Measurements from ENCODE around the gene MAP3K20. TPM values are rescaled to one million over a fixed set of nuclear protein-coding genes. Genes with fewer than 3 reads are reported as not detected.

MAP3K20 gene
- total RNA-seq, 2 donors from 2014 or later = 138 to 167 TPM

DNA sequence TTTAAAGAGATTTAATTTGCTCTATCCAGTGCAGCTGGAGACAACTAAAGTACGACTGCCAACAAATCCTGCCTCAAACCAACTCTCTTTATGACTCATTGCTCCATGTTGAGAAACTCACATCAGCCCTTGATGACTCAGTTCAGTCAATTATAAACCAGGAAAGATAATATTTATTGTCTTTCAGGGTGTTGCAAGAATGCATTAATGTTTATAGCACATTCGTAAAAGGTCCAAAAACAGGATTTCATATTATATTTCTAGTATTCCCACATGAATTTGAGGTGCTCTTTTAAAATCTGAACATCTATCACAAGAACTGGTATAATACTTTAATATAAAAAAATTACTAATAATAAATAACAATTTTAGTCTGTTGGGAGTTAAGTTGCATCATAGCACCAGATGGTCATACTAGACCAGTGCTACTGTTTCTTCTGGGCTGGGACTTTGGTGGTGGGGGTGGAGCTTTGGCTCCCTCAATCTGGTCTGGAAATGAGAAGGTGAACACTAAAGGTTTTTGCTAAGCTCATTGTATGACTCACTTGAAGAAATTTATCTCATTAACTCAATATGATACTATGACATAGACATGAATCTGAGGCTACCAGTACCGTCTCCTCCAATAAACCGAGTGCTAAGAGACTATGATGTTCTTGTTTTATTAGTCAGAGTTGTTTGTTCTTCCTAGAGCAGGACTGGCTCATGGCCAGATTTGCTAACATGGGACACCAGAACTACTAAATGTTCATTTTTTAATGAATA lies 26.6 kb upstream of the MAP3K20 start:
- DNase-seq (ENCODE audit: low spot score) = peak; percentile 91
- intact Hi-C loops (cut with DNase I) = no loop called here

DNA sequence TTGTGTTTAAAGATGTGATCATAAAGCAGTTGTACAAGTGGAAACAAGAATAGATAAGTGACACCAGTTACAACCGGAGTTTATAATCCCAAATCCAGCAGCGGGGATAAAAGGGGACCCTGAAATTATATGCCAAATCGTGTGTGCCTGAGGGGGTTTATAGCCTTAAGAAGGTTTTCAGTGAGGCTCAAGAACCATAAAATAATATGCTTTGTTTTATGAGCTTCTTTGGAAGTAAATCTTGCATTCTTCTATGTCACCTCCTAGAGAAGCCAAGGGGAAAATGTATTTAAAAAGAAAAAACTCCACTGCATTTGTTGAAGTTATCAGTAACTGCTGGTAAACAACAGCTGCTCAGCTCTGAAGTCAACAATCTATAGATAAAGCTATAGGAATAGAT lies 25.8 kb upstream of the MAP3K20 start:
- DNase-seq (ENCODE audit: low spot score) = no peak
- intact Hi-C loops (cut with DNase I) = no loop called here

DNA sequence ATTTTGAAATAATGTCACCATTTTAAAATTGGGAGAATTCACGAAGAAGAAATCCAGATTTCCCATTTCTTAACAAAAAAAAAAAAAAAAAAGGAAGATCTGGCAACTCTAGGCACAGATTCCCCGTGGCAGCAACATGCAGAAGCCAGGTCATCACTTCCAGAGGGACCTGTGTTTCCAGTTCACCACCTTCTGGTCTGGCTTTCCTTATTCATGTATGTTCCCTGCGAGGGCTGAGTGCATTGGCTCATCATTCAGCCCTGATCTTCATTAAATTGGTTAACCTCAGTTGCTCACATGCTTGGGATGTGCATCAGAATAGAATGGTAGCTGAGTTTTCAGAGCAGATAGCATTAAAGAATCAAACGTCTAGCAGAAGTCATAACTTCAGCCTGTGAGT lies 25.0 kb upstream of the MAP3K20 start:
- intact Hi-C loops (cut with DNase I) = no loop called here

DNA sequence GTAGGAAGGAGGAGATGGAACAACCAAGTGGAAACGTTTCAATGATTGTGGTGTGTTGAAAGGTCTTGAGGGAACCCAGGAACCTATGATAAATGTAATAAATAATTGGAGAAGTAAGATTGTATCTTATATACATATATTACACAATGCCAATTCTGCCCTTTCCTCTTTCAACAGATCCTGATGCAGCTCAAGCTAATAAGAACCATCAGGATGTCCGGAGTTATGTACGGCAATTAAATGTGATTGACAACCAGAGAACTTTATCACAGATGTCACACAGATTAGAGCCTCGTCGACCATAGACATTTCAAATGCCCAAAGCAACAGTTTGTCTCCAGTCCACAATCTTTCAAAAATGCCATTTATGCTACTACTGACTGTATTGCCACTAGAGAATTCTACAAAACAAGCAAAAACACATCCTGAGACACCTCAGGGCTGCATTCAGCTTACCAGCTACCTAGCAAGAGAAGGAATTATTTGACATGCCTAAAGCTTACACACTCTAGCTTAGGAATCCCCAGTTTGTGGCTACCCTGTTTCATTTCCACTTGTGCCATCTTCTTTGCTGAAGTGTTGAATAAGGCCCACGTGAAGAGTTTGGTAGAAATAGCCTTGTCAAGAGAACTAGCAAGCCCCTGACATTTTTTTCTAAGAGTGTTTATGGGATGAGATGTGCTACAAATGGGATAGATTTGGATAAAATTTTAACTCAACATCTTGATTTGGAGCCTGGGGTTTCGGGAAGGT lies 24.0 kb upstream of the MAP3K20 start:
- intact Hi-C loops (cut with DNase I) = no loop called here
- DNase-seq (ENCODE audit: low spot score) = no peak

More for the DNA sequence above, 25.0 kb upstream of the MAP3K20 start:
- DNase-seq (ENCODE audit: low spot score) = no peak

- DNase-seq (ENCODE audit: low spot score) = no peak
- intact Hi-C loops (cut with DNase I) = no loop called here
Measured at GRCh38 chr2:173053043-173053699, 22.5 kb upstream of the MAP3K20 start.

GRCh38 chr2:173054466-173054865 lies 21.2 kb upstream of the MAP3K20 start:
- DNase-seq (ENCODE audit: low spot score) = no peak
- intact Hi-C loops (cut with DNase I) = no loop called here

- no peak for DNase-seq (ENCODE audit: low spot score)
- intact Hi-C loops (cut with DNase I) = no loop called here
Measured at GRCh38 chr2:173056705-173057364, 18.8 kb upstream of the MAP3K20 start.

GRCh38 chr2:173058097-173058496 lies 17.5 kb upstream of the MAP3K20 start:
- DNase-seq (ENCODE audit: low spot score) = no peak
- intact Hi-C loops (cut with DNase I) = loop anchor here in 1 of 2 donors (2.0 kb wide), 1 partner anchor 53 kb away; no protein-coding TSS in a partner anchor

- DNase-seq (ENCODE audit: low spot score) = no peak
- intact Hi-C loops (cut with DNase I) = loop anchor here in 1 of 2 donors (2.0 kb wide), 1 partner anchor 52 kb away; no protein-coding TSS in a partner anchor
Measured at GRCh38 chr2:173058673-173059072, 17.0 kb upstream of the MAP3K20 start.

DNA sequence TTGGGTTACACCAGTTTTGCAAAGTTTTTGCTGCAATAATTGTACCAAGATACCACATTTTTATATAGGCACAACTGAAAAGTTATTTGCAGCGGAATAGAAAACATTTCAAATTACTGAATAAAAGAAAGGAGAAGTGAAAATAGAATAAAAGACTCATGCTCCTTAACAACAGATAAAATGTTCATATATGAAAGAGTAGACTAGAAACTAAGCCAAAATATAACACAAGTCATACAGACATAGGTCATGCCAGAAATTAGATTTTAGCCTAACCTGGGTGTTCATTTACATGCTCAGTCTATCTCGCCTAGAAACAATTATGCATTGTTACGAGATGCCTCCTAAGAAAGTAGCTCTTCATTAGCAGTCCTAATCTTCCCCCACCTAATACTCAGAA lies 16.4 kb upstream of the MAP3K20 start:
- intact Hi-C loops (cut with DNase I) = loop anchor here in 1 of 2 donors (2.0 kb wide), 1 partner anchor 52 kb away; no protein-coding TSS in a partner anchor
- no peak for DNase-seq (ENCODE audit: low spot score)

DNA sequence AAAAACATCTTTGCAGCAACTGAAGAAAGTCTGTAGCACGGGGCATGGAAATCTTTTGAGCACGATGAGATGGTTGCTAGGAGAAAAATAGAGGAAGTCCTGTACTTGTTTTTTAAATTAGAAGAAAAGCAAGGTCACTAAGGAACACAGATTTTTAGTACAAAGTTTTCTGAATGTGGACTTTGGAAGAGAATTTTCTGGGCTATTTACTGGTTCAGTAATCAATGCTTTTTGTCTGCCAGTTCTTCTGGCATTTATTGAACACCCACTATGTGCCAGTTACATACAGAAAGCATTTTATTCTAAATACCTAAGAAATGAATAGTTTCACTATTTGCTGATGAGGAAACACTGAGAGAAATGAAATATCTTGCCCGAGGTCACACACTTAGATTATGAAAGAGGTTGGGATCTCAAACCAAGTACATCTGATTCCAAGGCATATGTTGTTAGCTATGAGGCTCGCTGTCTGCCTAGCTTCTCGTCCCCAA lies 15.6 kb upstream of the MAP3K20 start:
- intact Hi-C loops (cut with DNase I) = loop anchor here in 1 of 2 donors (2.0 kb wide), 1 partner anchor 51 kb away; no protein-coding TSS in a partner anchor
- no peak for DNase-seq (ENCODE audit: low spot score)

DNA sequence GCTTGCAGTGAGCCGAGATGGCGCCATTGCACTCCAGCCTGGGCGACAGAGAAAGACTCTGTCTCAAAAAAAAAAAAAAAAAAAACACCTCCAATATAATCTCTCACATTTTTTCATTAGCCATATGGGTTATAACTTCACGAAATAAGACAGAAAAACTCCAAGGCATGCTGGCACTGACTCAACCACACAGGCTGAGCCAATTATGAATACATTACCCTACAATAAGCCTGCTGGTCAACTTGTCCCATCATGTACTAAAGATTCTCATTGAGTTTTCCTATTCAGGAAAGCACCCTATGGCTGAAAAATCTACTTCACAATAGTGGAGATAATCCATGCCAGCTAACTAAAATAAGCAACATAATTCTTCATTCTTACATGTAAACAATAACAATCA lies 12.8 kb upstream of the MAP3K20 start:
- DNase-seq (ENCODE audit: low spot score) = no peak
- intact Hi-C loops (cut with DNase I) = no loop called here

DNA sequence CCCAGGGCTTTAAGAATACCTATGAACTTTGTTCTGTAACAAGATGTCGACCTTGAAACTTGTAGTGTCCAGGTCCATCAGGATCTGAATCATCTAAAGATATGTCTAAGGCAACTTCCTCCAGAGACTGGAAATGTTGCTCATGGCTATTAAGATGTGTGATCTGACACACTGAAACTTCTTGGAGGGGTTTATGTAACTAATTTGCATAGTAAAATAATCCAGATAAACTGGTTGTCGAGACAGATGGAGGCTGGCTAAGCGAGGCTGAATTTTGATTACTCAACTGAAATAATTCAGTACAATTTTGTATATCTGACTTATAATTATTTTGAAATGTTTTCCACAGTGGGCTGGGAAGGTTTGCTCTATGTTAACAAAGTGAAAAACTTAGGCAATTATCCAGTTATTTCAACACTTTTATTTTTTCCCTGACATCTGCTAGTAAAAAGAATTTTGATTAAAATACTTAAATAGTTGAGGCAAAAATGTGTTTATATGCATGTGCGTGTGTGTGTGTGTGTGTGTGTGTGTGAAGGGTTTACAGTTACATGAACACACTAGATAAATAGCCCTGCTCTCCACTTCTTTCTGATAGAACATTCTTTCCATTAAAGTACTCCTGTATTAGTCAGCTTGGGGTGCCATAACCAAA lies 11.4 kb upstream of the MAP3K20 start:
- intact Hi-C loops (cut with DNase I) = no loop called here
- DNase-seq (ENCODE audit: low spot score) = no peak

- intact Hi-C loops (cut with DNase I) = no loop called here
- no peak for DNase-seq (ENCODE audit: low spot score)
Measured at GRCh38 chr2:173066887-173067676, 8.6 kb upstream of the MAP3K20 start.

- intact Hi-C loops (cut with DNase I) = loop anchor here in 1 of 2 donors (5.0 kb wide), 1 partner anchor 132 kb away; no protein-coding TSS in a partner anchor
Measured at GRCh38 chr2:173075056-173075780, 428 bp upstream of the MAP3K20 start.

GRCh38 chr2:173076581-173077345 lies 1.1 kb downstream of the MAP3K20 start:
- intact Hi-C loops (cut with DNase I) = loop anchor here in 1 of 2 donors (5.0 kb wide), 1 partner anchor 131 kb away; no protein-coding TSS in a partner anchor
- DNase-seq (ENCODE audit: low spot score) = peak; percentile 87

More at GRCh38 chr2:173075056-173075780, 428 bp upstream of the MAP3K20 start:
- no peak for DNase-seq (ENCODE audit: low spot score)

All from posterior vena cava (tissue), 2 donors.